Skeletal muscle tissue (tissue), 4 donors: ENCODE results near the gene GDF2. TPM values are rescaled to one million over a fixed set of nuclear protein-coding genes. Genes with fewer than 3 reads are reported as not detected.

Source experiments
- H3K27ac ChIP-seq: one replicate; pipeline ENCODE4 v1.7.0; 2013; ENCODE audit warnings: mild to moderate bottlenecking, low read depth, low read length, inconsistent platforms
- H3K27me3 ChIP-seq, 3 donors: one replicate each; pipeline ENCODE4 v1.7.0; 2013; ENCODE audit warnings: low read length in 3 of 3; ENCODE audit not compliant: control insufficient read depth in 3 of 3, insufficient read depth in 3 of 3
- H3K36me3 ChIP-seq, 3 donors: one replicate each; pipeline ENCODE4 v1.7.0; 2013; ENCODE audit warnings: low read length in 3 of 3; ENCODE audit not compliant: control insufficient read depth in 3 of 3, insufficient read depth in 3 of 3
- H3K4me1 ChIP-seq, 3 donors: one replicate each; pipeline ENCODE4 v1.7.0; 2013; ENCODE audit warnings: low read length in 3 of 3, mild to moderate bottlenecking in 3 of 3; ENCODE audit not compliant: control insufficient read depth in 3 of 3, insufficient read depth in 3 of 3
- H3K4me3 ChIP-seq, 3 donors: one replicate each; pipeline ENCODE4 v1.7.0; 2013; ENCODE audit warnings: low read length in 3 of 3
- H3K9ac ChIP-seq, 3 donors: one replicate each; pipeline ENCODE4 v1.7.0; 2013; ENCODE audit warnings: low read length in 3 of 3, mild to moderate bottlenecking in 3 of 3, moderate library complexity in 2 of 3, low read depth in 1 of 3
- H3K9me3 ChIP-seq, 3 donors: one replicate each; pipeline ENCODE4 v1.7.0; 2013; ENCODE audit warnings: low read length in 3 of 3; ENCODE audit not compliant: control insufficient read depth in 3 of 3
- total RNA-seq: library from RNA; depleted of rRNA; stranded (reverse); fragments of >200 nt; gene quantifications from one replicate; pipeline ENCODE4 v1.2.3, GENCODE V29; 2014
- donor health status: Osteomylitis.

GDF2 gene
- total RNA-seq, 1 donor from 2014 or later = not detected

GRCh38 chr10:47357131-47357582, 34.9 kb downstream of the GDF2 start:
- Histone ChIP-seq H3K9ac (no peak overlapping the region), H3K4me1 (peaks cover 12 to 26% (median 21%) of the 10 kb centered on the region in 3 donors), H3K27ac (no peak overlapping the region), H3K36me3 (no peaks in the 10 kb centered on the region), H3K27me3 (no peaks in the 10 kb centered on the region), H3K9me3 (no peaks in the 10 kb centered on the region), H3K4me3 (no peak overlapping the region)

GRCh38 chr10:47357911-47358310, 35.7 kb downstream of the GDF2 start:
- H3K4me3 ChIP-seq = no peak overlapping the region
- H3K27ac ChIP-seq = no peak overlapping the region
- H3K36me3 ChIP-seq = no peaks in the 10 kb centered on the region
- H3K9me3 ChIP-seq = no peaks in the 10 kb centered on the region
- H3K4me1 ChIP-seq = peaks cover 12 to 27% (median 25%) of the 10 kb centered on the region in 3 donors
- H3K9ac ChIP-seq = no peak overlapping the region
- H3K27me3 ChIP-seq = no peaks in the 10 kb centered on the region

- Histone ChIP-seq H3K36me3 (no peaks in the 10 kb centered on the region), H3K27me3 (no peaks in the 10 kb centered on the region), H3K9me3 (no peaks in the 10 kb centered on the region), H3K4me1 (peaks cover 12 to 28% (median 27%) of the 10 kb centered on the region in 3 donors), H3K4me3 (no peak overlapping the region), H3K27ac (no peak overlapping the region), H3K9ac (no peak overlapping the region)
These were observed 36.2 kb downstream of the GDF2 start for GRCh38 chr10:47358457-47358856.

DNA sequence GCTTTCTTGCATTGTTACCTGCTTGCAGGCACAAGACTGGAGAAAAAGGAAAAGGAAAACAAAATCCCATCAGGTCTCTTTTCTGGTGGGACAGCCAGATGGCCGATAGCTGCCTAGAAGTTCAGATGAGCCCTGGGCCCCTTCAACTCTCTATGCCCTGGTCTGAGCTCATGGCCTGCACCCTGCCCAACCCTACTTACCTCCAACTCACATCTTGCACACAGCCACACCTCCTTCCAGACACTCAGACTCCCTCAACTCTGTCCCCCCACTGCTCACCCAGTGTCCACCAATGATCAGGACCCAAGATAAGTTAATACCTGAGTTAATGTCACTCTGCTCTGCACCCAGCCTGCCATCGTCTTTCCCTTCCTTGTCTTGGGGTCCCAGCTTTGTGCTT, 36.8 kb downstream of the GDF2 start:
- Histone ChIP-seq H3K9me3 (no peaks in the 10 kb centered on the region), H3K4me1 (peaks cover 12 to 34% (median 31%) of the 10 kb centered on the region in 3 donors), H3K27ac (no peak overlapping the region), H3K27me3 (no peaks in the 10 kb centered on the region), H3K4me3 (no peak overlapping the region), H3K9ac (no peak overlapping the region), H3K36me3 (no peaks in the 10 kb centered on the region)

DNA sequence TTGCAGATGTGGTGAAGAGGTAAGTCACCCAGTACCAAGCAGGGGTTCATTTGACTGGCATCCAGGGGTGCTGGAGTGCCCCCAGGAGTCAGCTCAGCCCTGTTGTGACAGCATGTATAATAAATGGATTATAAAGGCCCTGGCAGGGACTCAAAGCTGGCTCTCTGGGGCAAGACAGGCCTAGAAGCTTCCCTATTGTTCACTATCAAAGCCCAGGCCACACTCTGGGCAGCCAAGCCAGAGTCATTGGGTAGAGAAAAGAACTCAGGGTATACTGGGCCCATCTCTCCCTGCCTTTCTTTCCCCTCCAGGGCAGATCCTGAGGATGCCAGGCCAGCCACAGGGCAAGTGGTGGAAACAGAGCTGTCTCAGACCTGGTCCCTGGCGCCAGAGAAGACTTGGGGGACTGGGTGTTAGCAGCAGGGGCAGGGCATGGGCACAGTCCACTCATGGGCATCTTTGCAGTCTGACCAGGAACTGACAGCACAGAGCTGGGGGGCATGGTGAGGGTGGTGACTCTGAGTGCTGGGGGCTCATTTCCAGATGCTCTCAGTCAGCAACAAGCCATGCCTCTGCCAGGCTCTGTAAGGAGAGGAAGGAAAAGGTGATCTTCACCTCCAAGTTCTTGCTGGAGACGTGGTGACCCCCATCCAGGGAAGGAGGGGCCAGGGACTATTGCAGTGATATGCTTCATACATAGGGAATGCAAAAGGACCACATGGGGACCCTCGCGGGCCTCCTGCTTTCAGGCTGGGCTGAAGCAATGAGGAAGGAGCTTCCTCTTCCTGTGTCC, 37.6 kb downstream of the GDF2 start:
- Histone ChIP-seq H3K4me3 (no peak overlapping the region), H3K9me3 (no peaks in the 10 kb centered on the region), H3K9ac (no peak overlapping the region), H3K27ac (peak overlapping the region; percentile 64), H3K27me3 (no peaks in the 10 kb centered on the region), H3K36me3 (no peaks in the 10 kb centered on the region), H3K4me1 (peaks cover 14 to 42% (median 37%) of the 10 kb centered on the region in 3 donors)

DNA sequence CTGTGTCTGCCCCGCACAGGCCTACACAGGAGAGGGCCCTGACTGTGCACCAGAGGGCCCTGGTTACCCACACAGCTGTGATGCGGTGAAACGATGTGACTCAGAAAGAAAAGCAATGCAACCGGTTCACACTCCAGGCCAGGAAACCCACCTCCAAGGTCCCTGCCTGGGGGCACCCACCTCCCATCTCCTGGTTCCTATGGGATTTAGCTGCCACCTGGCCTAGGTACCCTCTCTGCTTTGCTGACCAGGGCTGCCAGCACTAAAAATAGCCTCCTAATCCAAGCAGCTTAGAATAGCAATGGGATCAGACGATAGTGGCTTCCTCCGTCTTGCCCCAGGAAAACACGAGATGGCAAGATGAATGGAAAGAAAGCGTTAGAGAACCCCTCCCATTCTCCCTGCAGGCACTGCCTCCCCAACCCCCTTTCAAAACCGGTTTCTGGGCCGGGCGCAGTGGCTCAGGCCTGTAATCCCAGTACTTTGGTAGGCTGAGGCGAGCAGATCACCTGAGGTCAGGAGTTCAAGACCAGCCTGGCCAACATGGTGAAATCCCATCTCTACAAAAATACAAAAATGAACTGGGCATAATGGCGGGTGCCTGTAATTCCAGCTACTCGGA, 38.3 kb downstream of the GDF2 start:
- Histone ChIP-seq H3K9ac (peak overlapping the region in 1 of 3 donors; percentile 11), H3K9me3 (no peaks in the 10 kb centered on the region), H3K36me3 (no peaks in the 10 kb centered on the region)

DNA sequence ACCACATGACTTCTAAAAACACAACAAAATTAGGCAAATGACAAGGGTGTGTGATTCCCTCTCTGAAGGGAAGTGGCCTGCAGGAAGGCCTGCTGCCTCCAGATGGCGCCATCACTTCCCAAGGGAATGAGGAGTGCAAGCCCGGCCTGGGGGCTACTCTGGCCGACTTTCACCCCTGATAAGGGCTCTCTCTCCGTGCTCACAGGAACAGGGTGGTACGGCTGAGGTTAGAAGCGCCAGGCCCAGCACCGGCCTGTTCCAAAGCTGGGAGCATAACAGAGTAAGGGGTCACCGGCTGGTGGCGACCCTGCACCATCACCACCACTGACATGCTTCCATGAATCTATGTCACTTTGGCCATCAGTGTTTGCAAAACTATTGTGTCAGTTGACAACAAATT, 39.0 kb downstream of the GDF2 start:
- no peaks in the 10 kb centered on the region for H3K27me3 ChIP-seq
- H3K27ac ChIP-seq = peak overlapping the region; percentile 64
- H3K4me3 ChIP-seq = no peak overlapping the region
- H3K9ac ChIP-seq = no peak overlapping the region
- H3K36me3 ChIP-seq = no peaks in the 10 kb centered on the region
- peaks cover 16 to 45% (median 41%) of the 10 kb centered on the region in 3 donors for H3K4me1 ChIP-seq
- H3K9me3 ChIP-seq = no peaks in the 10 kb centered on the region

More for the DNA sequence above, 38.3 kb downstream of the GDF2 start:
- peak overlapping the region; percentile 64 for H3K27ac ChIP-seq
- peaks cover 16 to 45% (median 41%) of the 10 kb centered on the region in 3 donors for H3K4me1 ChIP-seq
- H3K4me3 ChIP-seq = no peak overlapping the region
- no peaks in the 10 kb centered on the region for H3K27me3 ChIP-seq

DNA sequence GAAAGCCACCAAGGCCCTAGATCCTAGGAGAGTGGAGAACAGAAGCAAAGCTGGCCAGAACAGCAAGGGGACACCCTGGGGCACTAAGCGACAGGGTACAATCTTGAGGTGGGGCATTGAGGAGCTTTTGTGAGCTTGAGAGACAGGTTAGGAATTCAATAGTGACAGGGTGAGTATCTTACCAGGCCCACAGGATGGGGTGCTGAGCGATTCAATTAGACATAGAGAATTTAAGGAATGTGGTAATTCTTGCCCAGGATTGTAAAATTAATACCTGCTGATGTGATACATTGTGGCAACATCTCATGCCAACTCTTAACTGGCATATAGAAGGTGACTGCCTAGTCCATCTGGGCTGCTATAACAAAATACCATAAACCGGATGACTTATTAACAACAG, 39.9 kb downstream of the GDF2 start:
- Histone ChIP-seq H3K9me3 (no peaks in the 10 kb centered on the region), H3K4me3 (no peak overlapping the region), H3K27me3 (no peaks in the 10 kb centered on the region), H3K27ac (no peak overlapping the region), H3K4me1 (peaks cover 16 to 45% (median 41%) of the 10 kb centered on the region in 3 donors), H3K9ac (no peak overlapping the region), H3K36me3 (no peaks in the 10 kb centered on the region)

DNA sequence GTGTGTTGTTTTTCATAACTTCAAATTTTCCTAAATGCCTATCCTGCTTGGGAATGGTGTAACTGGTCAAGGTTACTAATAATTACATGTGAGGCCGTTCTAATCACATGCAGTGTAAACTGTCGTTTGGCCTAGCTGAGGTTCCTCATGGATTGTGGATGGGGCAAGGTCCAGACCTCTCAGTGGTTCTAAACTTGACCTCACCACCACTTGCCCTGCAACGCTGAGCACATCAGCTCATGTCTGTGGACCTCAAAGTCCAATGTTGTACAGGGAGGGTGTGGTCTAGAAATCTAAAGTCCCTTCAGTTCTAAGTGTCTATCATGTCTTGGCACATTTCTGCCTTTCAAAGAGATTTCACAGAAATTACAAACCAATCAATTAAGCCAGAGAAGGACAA, 41.5 kb downstream of the GDF2 start:
- no peaks in the 10 kb centered on the region for H3K9me3 ChIP-seq
- H3K27ac ChIP-seq = peak overlapping the region; percentile 5
- H3K27me3 ChIP-seq = no peaks in the 10 kb centered on the region
- H3K4me1 ChIP-seq = peaks cover 16 to 45% (median 41%) of the 10 kb centered on the region in 3 donors
- H3K9ac ChIP-seq = no peak overlapping the region
- H3K36me3 ChIP-seq = no peaks in the 10 kb centered on the region
- no peak overlapping the region for H3K4me3 ChIP-seq

DNA sequence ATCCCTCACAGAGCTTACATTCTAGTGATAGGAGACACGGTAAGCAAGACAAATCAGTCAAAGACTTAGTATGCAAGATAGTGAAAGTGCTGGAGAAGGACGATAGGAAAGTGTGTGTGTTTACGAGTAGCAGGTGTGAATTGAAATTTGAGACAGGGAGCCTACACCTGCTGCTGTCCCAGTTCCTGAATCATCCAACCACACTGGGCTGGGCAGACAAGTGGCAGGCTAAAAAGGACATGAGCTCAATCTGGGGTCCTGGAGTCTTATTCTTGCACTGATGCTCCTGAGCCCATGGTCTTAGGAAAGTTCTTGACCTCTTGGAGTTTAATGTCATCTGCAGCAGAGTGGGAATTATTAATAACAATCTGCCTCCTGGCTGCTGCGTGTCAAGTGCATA, 42.1 kb downstream of the GDF2 start:
- H3K36me3 ChIP-seq = no peaks in the 10 kb centered on the region
- no peak overlapping the region for H3K9ac ChIP-seq
- no peak overlapping the region for H3K4me3 ChIP-seq
- no peaks in the 10 kb centered on the region for H3K9me3 ChIP-seq
- H3K4me1 ChIP-seq = peaks cover 16 to 45% (median 41%) of the 10 kb centered on the region in 3 donors
- peak overlapping the region; percentile 5 for H3K27ac ChIP-seq
- H3K27me3 ChIP-seq = no peaks in the 10 kb centered on the region
